ENCODE measurements around the gene TDRD1. TPM values are rescaled to one million over a fixed set of nuclear protein-coding genes. Genes with fewer than 3 reads are reported as not detected.

The TDRD1 gene
- total and polyA plus RNA-seq, 9 of the 15 experiments (the other 6 are each of a cell fraction or from before 2014, with no cell fraction given), result not detected

DNA sequence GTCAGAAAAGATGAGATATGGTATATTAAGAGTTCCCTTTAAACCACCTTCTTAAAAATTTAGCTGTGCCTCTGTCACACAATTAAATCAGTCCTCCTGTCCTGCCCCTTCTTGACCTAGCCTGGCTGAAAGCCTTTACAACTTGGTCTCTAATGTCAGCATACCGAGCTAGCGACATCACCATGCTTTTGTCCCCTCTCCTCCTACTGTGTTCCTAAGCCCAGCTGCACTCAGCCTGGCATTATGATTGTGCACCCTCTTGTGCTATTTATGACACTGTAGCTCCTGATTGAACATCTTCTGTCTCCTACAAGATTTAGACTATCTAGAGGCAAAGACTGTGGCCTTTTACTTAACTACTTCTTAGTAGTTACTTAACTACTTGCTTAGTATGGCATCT lies 29.2 kb downstream of the TDRD1 start:
- H3K27me3 ChIP-seq (ENCODE audit: control insufficient read depth in 2 of 2, insufficient read depth in 2 of 2, low read length in 2 of 2), result no peaks in the 10 kb centered on the region; a peak in 1 of 5 replicates
- H3K79me2 ChIP-seq (ENCODE audit: control insufficient read depth, insufficient read depth, low read length), result no peaks in the 10 kb centered on the region
- no peaks in the 10 kb centered on the region for H3K36me3 ChIP-seq (ENCODE audit: control insufficient read depth, insufficient read depth, low read length)
- no peak overlapping the region for H3K9ac ChIP-seq (ENCODE audit: insufficient read depth in 1 of 2, low read depth in 2 of 2, low read length in 2 of 2)
- H3K9me1 ChIP-seq (ENCODE audit: control insufficient read depth, insufficient read depth, low read length), result no peaks in the 10 kb centered on the region
- H4K20me1 ChIP-seq (replicated peaks; ENCODE audit: control insufficient read depth, insufficient read depth, low read length), result no peaks in the 10 kb centered on the region
- intact Hi-C loops (cut with micrococcal nuclease) (no loop called here), in situ Hi-C loops (cut with MboI) (no loop called here)
- H3K4me3 ChIP-seq, result no peak overlapping the region
- BruUV-seq (replicated peaks), result no TSS peak
- no peak overlapping the region for H3K27ac ChIP-seq (ENCODE audit: extremely low read depth, low read depth, low read length)
- TF ChIP-seq YBX1 (IDR thresholded peaks at IDR 0.05) (no peak), BRCA1 (IDR thresholded peaks at IDR 0.05) (no peak), BRCA1 (CRISPR knock-in tag; IDR thresholded peaks at IDR 0.05) (no peak)
- no peaks in the 10 kb centered on the region for H3K4me1 ChIP-seq (replicated peaks in 1 of 2; ENCODE audit: control insufficient read depth in 2 of 2, insufficient read depth in 2 of 2, low read length in 2 of 2)
- H3K4me2 ChIP-seq (ENCODE audit: insufficient read depth, low read length), result no peak overlapping the region
- no peaks in the 10 kb centered on the region for H3K9me3 ChIP-seq (replicated peaks; ENCODE audit: control insufficient read depth, insufficient read depth, low read depth, low read length)
- ChIA-PET CTCF (ENCODE audit: low intra/inter-chr PET ratio) (no interaction called here), POLR2A (no interaction called here)
- no CpG with 5 or more reads among the region's 2 CpGs for WGBS (ENCODE audit: insufficient coverage, low coverage, missing lambda C conversion rate)
- FAIRE-seq (no peak), ATAC-seq (no peak), DNase-seq (ENCODE audit: extremely low read depth in 1 of 4, low spot score in 3 of 4) (no peak)
- no peak overlapping the region for H2AFZ ChIP-seq (ENCODE audit: low read depth, low read length)

DNA sequence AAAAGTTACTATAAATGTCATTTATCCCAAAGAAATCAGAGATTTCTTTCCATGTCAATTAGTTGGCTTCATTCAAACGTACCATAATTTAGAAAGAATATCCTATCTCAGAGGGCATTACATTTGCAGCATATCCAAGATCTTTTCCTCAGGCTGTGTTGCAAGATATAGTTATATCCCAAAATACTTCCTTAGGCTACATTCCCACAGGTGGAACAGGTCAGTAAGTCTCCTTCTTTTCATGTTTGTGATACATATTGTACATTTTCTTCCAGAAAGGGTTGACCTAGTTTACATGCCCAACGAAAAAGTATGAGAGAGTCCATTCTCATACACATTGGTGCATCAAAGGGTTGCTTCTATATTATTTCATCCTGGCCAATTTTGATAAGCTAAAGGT lies 33.0 kb downstream of the TDRD1 start:
- no peaks in the 10 kb centered on the region; a peak in 1 of 5 replicates for H3K27me3 ChIP-seq (ENCODE audit: control insufficient read depth in 2 of 2, insufficient read depth in 2 of 2, low read length in 2 of 2)
- no peaks in the 10 kb centered on the region for H3K79me2 ChIP-seq (ENCODE audit: control insufficient read depth, insufficient read depth, low read length)
- no peak overlapping the region for H3K27ac ChIP-seq (ENCODE audit: extremely low read depth, low read depth, low read length)
- no peaks in the 10 kb centered on the region for H3K4me1 ChIP-seq (replicated peaks in 1 of 2; ENCODE audit: control insufficient read depth in 2 of 2, insufficient read depth in 2 of 2, low read length in 2 of 2)
- POLR2A ChIA-PET, result interaction anchor here (1.0 kb wide), 1 partner anchor 9 kb away, joined by 3 read pairs; no protein-coding TSS in a partner anchor
- no peaks in the 10 kb centered on the region for H3K9me1 ChIP-seq (ENCODE audit: control insufficient read depth, insufficient read depth, low read length)
- no TSS peak for BruUV-seq (replicated peaks)
- H3K9me3 ChIP-seq (replicated peaks; ENCODE audit: control insufficient read depth, insufficient read depth, low read depth, low read length), result no peaks in the 10 kb centered on the region
- H3K4me3 ChIP-seq, result no peak overlapping the region
- H3K36me3 ChIP-seq (ENCODE audit: control insufficient read depth, insufficient read depth, low read length), result no peaks in the 10 kb centered on the region
- H4K20me1 ChIP-seq (replicated peaks; ENCODE audit: control insufficient read depth, insufficient read depth, low read length), result no peaks in the 10 kb centered on the region
- CTCF ChIA-PET (ENCODE audit: low intra/inter-chr PET ratio), result no interaction called here
- no peak overlapping the region for H2AFZ ChIP-seq (ENCODE audit: low read depth, low read length)
- no peak overlapping the region for H3K4me2 ChIP-seq (ENCODE audit: insufficient read depth, low read length)
- 0% methylated on average over 2 of the region's 2 CpGs for WGBS (ENCODE audit: insufficient coverage, low coverage, missing lambda C conversion rate)
- ATAC-seq (no peak), FAIRE-seq (no peak), DNase-seq (ENCODE audit: extremely low read depth in 1 of 4, low spot score in 3 of 4) (no peak)
- intact Hi-C loops (cut with micrococcal nuclease), result no loop called here
- H3K9ac ChIP-seq (ENCODE audit: insufficient read depth in 1 of 2, low read depth in 2 of 2, low read length in 2 of 2), result no peak overlapping the region
- in situ Hi-C loops (cut with MboI), result no loop called here
- TF ChIP-seq TCF3 (CRISPR knock-in tag; IDR thresholded peaks at IDR 0.05) (no peak), MEF2D (tag; conservative IDR thresholded peaks at IDR 0.05; ENCODE audit: low read depth) (no peak)
- TF ChIP-seq, protein P1, sequence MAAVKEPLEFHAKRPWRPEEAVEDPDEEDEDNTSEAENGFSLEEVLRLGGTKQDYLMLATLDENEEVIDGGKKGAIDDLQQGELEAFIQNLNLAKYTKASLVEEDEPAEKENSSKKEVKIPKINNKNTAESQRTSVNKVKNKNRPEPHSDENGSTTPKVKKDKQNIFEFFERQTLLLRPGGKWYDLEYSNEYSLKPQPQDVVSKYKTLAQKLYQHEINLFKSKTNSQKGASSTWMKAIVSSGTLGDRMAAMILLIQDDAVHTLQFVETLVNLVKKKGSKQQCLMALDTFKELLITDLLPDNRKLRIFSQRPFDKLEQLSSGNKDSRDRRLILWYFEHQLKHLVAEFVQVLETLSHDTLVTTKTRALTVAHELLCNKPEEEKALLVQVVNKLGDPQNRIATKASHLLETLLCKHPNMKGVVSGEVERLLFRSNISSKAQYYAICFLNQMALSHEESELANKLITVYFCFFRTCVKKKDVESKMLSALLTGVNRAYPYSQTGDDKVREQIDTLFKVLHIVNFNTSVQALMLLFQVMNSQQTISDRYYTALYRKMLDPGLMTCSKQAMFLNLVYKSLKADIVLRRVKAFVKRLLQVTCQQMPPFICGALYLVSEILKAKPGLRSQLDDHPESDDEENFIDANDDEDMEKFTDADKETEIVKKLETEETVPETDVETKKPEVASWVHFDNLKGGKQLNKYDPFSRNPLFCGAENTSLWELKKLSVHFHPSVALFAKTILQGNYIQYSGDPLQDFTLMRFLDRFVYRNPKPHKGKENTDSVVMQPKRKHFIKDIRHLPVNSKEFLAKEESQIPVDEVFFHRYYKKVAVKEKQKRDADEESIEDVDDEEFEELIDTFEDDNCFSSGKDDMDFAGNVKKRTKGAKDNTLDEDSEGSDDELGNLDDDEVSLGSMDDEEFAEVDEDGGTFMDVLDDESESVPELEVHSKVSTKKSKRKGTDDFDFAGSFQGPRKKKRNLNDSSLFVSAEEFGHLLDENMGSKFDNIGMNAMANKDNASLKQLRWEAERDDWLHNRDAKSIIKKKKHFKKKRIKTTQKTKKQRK (IDR thresholded peaks at IDR 0.05; ENCODE audit: borderline replicate concordance, low read depth, low read length), result no peak
- TF ChIP-seq, protein P2, sequence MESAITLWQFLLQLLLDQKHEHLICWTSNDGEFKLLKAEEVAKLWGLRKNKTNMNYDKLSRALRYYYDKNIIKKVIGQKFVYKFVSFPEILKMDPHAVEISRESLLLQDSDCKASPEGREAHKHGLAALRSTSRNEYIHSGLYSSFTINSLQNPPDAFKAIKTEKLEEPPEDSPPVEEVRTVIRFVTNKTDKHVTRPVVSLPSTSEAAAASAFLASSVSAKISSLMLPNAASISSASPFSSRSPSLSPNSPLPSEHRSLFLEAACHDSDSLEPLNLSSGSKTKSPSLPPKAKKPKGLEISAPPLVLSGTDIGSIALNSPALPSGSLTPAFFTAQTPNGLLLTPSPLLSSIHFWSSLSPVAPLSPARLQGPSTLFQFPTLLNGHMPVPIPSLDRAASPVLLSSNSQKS (CRISPR knock-in tag; IDR thresholded peaks at IDR 0.05), result no peak
- TF ChIP-seq, protein P3, sequence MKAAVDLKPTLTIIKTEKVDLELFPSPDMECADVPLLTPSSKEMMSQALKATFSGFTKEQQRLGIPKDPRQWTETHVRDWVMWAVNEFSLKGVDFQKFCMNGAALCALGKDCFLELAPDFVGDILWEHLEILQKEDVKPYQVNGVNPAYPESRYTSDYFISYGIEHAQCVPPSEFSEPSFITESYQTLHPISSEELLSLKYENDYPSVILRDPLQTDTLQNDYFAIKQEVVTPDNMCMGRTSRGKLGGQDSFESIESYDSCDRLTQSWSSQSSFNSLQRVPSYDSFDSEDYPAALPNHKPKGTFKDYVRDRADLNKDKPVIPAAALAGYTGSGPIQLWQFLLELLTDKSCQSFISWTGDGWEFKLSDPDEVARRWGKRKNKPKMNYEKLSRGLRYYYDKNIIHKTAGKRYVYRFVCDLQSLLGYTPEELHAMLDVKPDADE (conservative IDR thresholded peaks at IDR 0.05; ENCODE audit: control insufficient read depth, low read depth, low read length), result no peak
- TF ChIP-seq, protein P4, sequence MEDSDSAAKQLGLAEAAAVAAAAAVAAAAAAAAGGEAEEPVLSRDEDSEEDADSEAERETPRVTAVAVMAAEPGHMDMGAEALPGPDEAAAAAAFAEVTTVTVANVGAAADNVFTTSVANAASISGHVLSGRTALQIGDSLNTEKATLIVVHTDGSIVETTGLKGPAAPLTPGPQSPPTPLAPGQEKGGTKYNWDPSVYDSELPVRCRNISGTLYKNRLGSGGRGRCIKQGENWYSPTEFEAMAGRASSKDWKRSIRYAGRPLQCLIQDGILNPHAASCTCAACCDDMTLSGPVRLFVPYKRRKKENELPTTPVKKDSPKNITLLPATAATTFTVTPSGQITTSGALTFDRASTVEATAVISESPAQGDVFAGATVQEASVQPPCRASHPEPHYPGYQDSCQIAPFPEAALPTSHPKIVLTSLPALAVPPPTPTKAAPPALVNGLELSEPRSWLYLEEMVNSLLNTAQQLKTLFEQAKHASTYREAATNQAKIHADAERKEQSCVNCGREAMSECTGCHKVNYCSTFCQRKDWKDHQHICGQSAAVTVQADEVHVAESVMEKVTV (CRISPR knock-in tag; IDR thresholded peaks at IDR 0.05), result no peak
